GM12878 (cell line): ENCODE measurements around the gene TK2. TPM values are rescaled to one million over a fixed set of nuclear protein-coding genes. Genes with fewer than 3 reads are reported as not detected.

Experiments used
- ATAC-seq: fragments of 200-7000 bp; cut with Tn5 transposase; 3 replicates; pipeline ENCODE4 v1.9.1; 2020; ENCODE audit warnings: mild to moderate bottlenecking, moderate library complexity
- BruUV-seq: library from RNA; stranded (reverse); fragments of 400-500 nt; replicated peaks from 2 replicates; lab custom pipeline; 2021; lab: Mats Ljungman, UMichigan
- CTCF ChIA-PET: fragments of 300-600 bp; sonication (Branson Sonifier 250); formaldehyde crosslinking; extraction: SDS; loops from one replicate; lab custom pipeline; 2021; ENCODE audit warnings: inconsistent platforms; lab: Yijun Ruan, JAX
- POLR2A ChIA-PET: fragments of 350-600 bp; formaldehyde crosslinking; extraction: SDS; loops from one replicate; lab custom pipeline; 2021; ENCODE audit warnings: inconsistent platforms; lab: Charles Lee
- RAD21 ChIA-PET: fragments of 300-600 bp; sonication (Branson Sonifier 250); formaldehyde crosslinking; loops from one replicate; lab custom pipeline; 2023; ENCODE audit warnings: antibody characterized with exemption; ENCODE audit not compliant: unreplicated experiment; lab: Charles Lee
- SMC1A ChIA-PET: fragments of 300-600 bp; sonication (Branson Sonifier 250); formaldehyde crosslinking; loops from one replicate; lab custom pipeline; 2023; ENCODE audit not compliant: unreplicated experiment, uncharacterized antibody; lab: Charles Lee
- DNase-seq: peaks from one replicate; pipeline ENCODE4 v3.0.0-alpha.2; 2011; ENCODE audit warnings: low read depth, low spot score
- FAIRE-seq: peaks from 3 replicates; lab custom pipeline; 2011; peaks lifted over from hg19 to GRCh38; lab: Jason Lieb, UNC
- H2AFZ ChIP-seq: 2 replicates; pipeline ENCODE4 v1.6.0; 2011; ENCODE audit warnings: low read depth, low read length, control low read depth; ENCODE audit not compliant: control insufficient read depth
- H3K27ac ChIP-seq: 2 replicates; pipeline ENCODE4 v1.5.1; 2011; ENCODE audit warnings: control low read depth; ENCODE audit not compliant: control insufficient read depth, insufficient read depth
- H3K27me3 ChIP-seq, 2 experiments: replicated peaks in 1 of 2; 2 replicates each; pipeline versions ENCODE4 v1.6.0 to v1.6.1; 2011; ENCODE audit warnings: low read length in 1 of 2; ENCODE audit not compliant: control insufficient read depth in 2 of 2, insufficient read depth in 2 of 2
- H3K36me3 ChIP-seq, 2 experiments: 2 replicates each; pipeline ENCODE4 v1.5.1; 2011; ENCODE audit warnings: low read length in 1 of 2; ENCODE audit not compliant: control insufficient read depth in 2 of 2, insufficient read depth in 2 of 2
- H3K4me1 ChIP-seq: 2 replicates; pipeline ENCODE4 v1.6.1; 2011; ENCODE audit warnings: mild to moderate bottlenecking, low read length, moderate library complexity, mixed read lengths; ENCODE audit not compliant: control insufficient read depth, insufficient read depth
- H3K4me2 ChIP-seq: 2 replicates; pipeline ENCODE4 v1.6.0; 2011; ENCODE audit warnings: control low read depth; ENCODE audit not compliant: control insufficient read depth, insufficient read depth
- H3K4me3 ChIP-seq: fragments of 200-600 bp; sonication (generic); 2 replicates; pipeline ENCODE4 v1.5.1; 2016
- H3K79me2 ChIP-seq: 2 replicates; pipeline ENCODE4 v1.6.0; 2011; ENCODE audit warnings: low read length; ENCODE audit not compliant: control insufficient read depth, insufficient read depth
- H3K9ac ChIP-seq: 2 replicates; pipeline ENCODE4 v1.8.0; 2011; ENCODE audit warnings: low read length, control low read depth, mixed read lengths; ENCODE audit not compliant: control insufficient read depth, insufficient read depth
- H3K9me3 ChIP-seq: replicated peaks from 3 replicates; pipeline ENCODE4 v1.5.1; 2011; ENCODE audit warnings: mild to moderate bottlenecking, low read length; ENCODE audit not compliant: control insufficient read depth, insufficient read depth
- H4K20me1 ChIP-seq: 2 replicates; pipeline ENCODE4 v1.6.0; 2011; ENCODE audit not compliant: control insufficient read depth, insufficient read depth
- ATF3 ChIP-seq: IDR thresholded peaks from 2 replicates; pipeline ENCODE4 v1.6.1; 2011; ENCODE audit warnings: low read depth, mild to moderate bottlenecking, low read length, moderate library complexity, borderline replicate concordance; ENCODE audit errors: extremely low read depth
- BCL3 ChIP-seq: IDR thresholded peaks from 2 replicates; pipeline ENCODE4 v1.6.1; 2011; ENCODE audit warnings: borderline replicate concordance, low read depth, mild to moderate bottlenecking, moderate library complexity, low read length; ENCODE audit not compliant: insufficient read depth, poor library complexity, severe bottlenecking
- EZH2 ChIP-seq: IDR thresholded peaks from 2 replicates; pipeline ENCODE4 v1.6.1; 2012; ENCODE audit warnings: low read depth, mild to moderate bottlenecking, control low read depth, inconsistent platforms, low read length, borderline replicate concordance; ENCODE audit not compliant: control insufficient read depth
- IRF4 ChIP-seq: IDR thresholded peaks from 2 replicates; pipeline ENCODE4 v1.6.1; 2011; ENCODE audit warnings: low read depth, low read length
- MEF2A ChIP-seq: IDR thresholded peaks from 2 replicates; pipeline ENCODE4 v1.6.1; 2011; ENCODE audit warnings: low read depth, mild to moderate bottlenecking, low read length, moderate library complexity; ENCODE audit not compliant: insufficient read depth
- MTA2 ChIP-seq: fragments of 450-650 bp; IDR thresholded peaks from 2 replicates; pipeline ENCODE4 v1.6.1; 2016; ENCODE audit warnings: low read depth, mild to moderate bottlenecking, moderate library complexity
- MTA3 ChIP-seq: IDR thresholded peaks from 2 replicates; pipeline ENCODE4 v1.6.1; 2012; ENCODE audit warnings: low read length, inconsistent platforms, borderline replicate concordance
- REST ChIP-seq: IDR thresholded peaks from 2 replicates; pipeline ENCODE4 v1.6.1; 2012; ENCODE audit warnings: mild to moderate bottlenecking, low read depth, low read length
- SMAD1 ChIP-seq: fragments of 450-650 bp; IDR thresholded peaks from 2 replicates; pipeline ENCODE4 v1.6.1; 2018; ENCODE audit warnings: mild to moderate bottlenecking, low read depth; ENCODE audit not compliant: partially characterized antibody
- STAT3 ChIP-seq: IDR thresholded peaks from 2 replicates; pipeline ENCODE4 v1.6.1; 2011; ENCODE audit warnings: low read depth, low read length, improper control_type of control experiment
- ZNF274 ChIP-seq: IDR thresholded peaks from one replicate; pipeline ENCODE4 v1.8.0; 2011; ENCODE audit not compliant: insufficient read length, insufficient read depth
- ZNF592 ChIP-seq: fragments of 450-650 bp; IDR thresholded peaks from 2 replicates; pipeline ENCODE4 v1.6.1; 2017; ENCODE audit warnings: mild to moderate bottlenecking, moderate library complexity
- WGBS: methylation state at CpG from one replicate; pipeline ENCODE4 v1.1.6; 2016; ENCODE audit warnings: low lambda C conversion rate; ENCODE audit not compliant: insufficient replicate concordance, insufficient coverage; ENCODE audit errors: missing lambda C conversion rate; 5-methylcytosine and 5-hydroxymethylcytosine counted together
- in situ Hi-C: fragments of 300-500 bp; cut with MboI; formaldehyde crosslinking; loops from 9 replicates; pipeline ENCODE4 v1.14.3; 2018; ENCODE audit warnings: mixed read lengths
- intact Hi-C: fragments of 100-400 bp; cut with micrococcal nuclease; formaldehyde crosslinking; loops from one replicate; pipeline ENCODE4 v1.14.2; 2022; ENCODE audit not compliant: unreplicated experiment
- polyA plus RNA-seq, 11 experiments: library from polyadenylated mRNA; depleted of rRNA in 4 of 11; unstranded in 6 of 11; stranded (reverse) in 5 of 11; fragments of >200 nt; fragmentation: Nextera tagmentation in 4 of 11; fragmentation: Illumina TruSeq in 1 of 11; extraction: Ambion mirVana in 4 of 11; extraction: Trizol in 1 of 11; gene quantifications; 1 replicate in 1 of 11; 2 replicates in 10 of 11; pipeline versions ENCODE4 v1.2.1 to v1.2.3, GENCODE V29; 2011 to 2016; ENCODE audit warnings: inconsistent platforms in 2 of 11, missing spikeins in 2 of 11, low read depth in 1 of 11
- total RNA-seq, 4 experiments: library from RNA; depleted of rRNA in 3 of 4; stranded (reverse); fragments of >200 nt in 3 of 4; fragmentation: Illumina TruSeq in 1 of 4; extraction: Trizol in 1 of 4; gene quantifications; 2 replicates each; pipeline versions ENCODE4 v1.2.1 to v1.2.3, GENCODE V29; 2013 to 2021

TK2 gene
- total and polyA plus RNA-seq, 10 of the 15 experiments (the other 5 are each of a cell fraction or from before 2014, with no cell fraction given) = 1.3 to 12.4 (median 3.0) TPM

- ATAC-seq (no peak; the same call in 2 of the 3 replicates), DNase-seq (no peak), FAIRE-seq (no peak)
- H3K27me3 ChIP-seq = no peaks in the 10 kb centered on the region; a peak in 2 of 4 replicates
- H3K36me3 ChIP-seq = no peaks in the 10 kb centered on the region
- ChIA-PET CTCF (interaction anchor here (0.6 to 1.0 kb wide), 4 partner anchors 15 to 98 kb away, joined by 3 to 4 read pairs (median 4); no protein-coding TSS in a partner anchor), POLR2A (no interaction called here), RAD21 (interaction anchor here (0.7 to 1.1 kb wide), 2 partner anchors 15 to 71 kb away, joined by 3 read pairs; no protein-coding TSS in a partner anchor), SMC1A (interaction anchor here (0.9 to 1.4 kb wide), 2 partner anchors 17 to 72 kb away, joined by 3 to 4 read pairs; no protein-coding TSS in a partner anchor)
- no peak overlapping the region for H3K27ac ChIP-seq
- H4K20me1 ChIP-seq = no peaks in the 10 kb centered on the region
- H3K9ac ChIP-seq = no peak overlapping the region
- H3K79me2 ChIP-seq = no peaks in the 10 kb centered on the region
- no peaks in the 10 kb centered on the region; the same call in 2 of the 3 replicates for H3K9me3 ChIP-seq
- no peak overlapping the region for H3K4me2 ChIP-seq
- no peak overlapping the region for H3K4me3 ChIP-seq
- in situ Hi-C loops (no loop called here), intact Hi-C loops (no loop called here)
- H2AFZ ChIP-seq = no peak overlapping the region
- no peaks in the 10 kb centered on the region for H3K4me1 ChIP-seq
- BruUV-seq = no TSS peak
- 27% methylated on average over 8 of the region's 8 CpGs for WGBS
- TF ChIP-seq MTA3 (no peak), MEF2A (no peak), IRF4 (no peak), BCL3 (no peak), SMAD1 (no peak), MTA2 (no peak), ZNF592 (no peak), REST (no peak), ZNF274 (no peak), STAT3 (no peak), EZH2 (no peak), ATF3 (no peak)
These were observed 58.9 kb downstream of the TK2 start for GRCh38 chr16:66490774-66491715.
